Omental fat pad (tissue), 4 donors: Measurements from ENCODE around the gene PPP2R2C. TPM values are rescaled to one million over a fixed set of nuclear protein-coding genes. Genes with fewer than 3 reads are reported as not detected.

Source experiments
- ATAC-seq: fragments of 150-250 bp; one replicate; pipeline ENCODE4 v1.9.1; 2016; ENCODE audit warnings: mild to moderate bottlenecking, moderate library complexity; ENCODE audit not compliant: low FRiP score
- DNase-seq: peaks from one replicate; pipeline ENCODE4 v3.0.0-alpha.2; 2019; ENCODE audit warnings: low spot score
- CTCF ChIP-seq, 3 donors: fragments of 450-650 bp; IDR thresholded peaks; one replicate each; pipeline ENCODE4 v1.5.1; 2016 to 2017; ENCODE audit warnings: antibody characterized with exemption in 3 of 3, mild to moderate bottlenecking in 3 of 3, moderate library complexity in 2 of 3
- total RNA-seq, 4 donors: library from RNA; depleted of rRNA; stranded (reverse); fragments of >200 nt; gene quantifications; one replicate each; pipeline ENCODE4 v1.1.0, GENCODE V29; 2016

The PPP2R2C gene
- total RNA-seq, 4 donors from 2014 or later = 0.38 to 1.7 (median 0.68) TPM

GRCh38 chr4:6361076-6361784, 111.2 kb downstream of the PPP2R2C start:
- DNase-seq = no peak
- no peak for ATAC-seq
- no peak for TF ChIP-seq CTCF (IDR thresholded peaks at IDR 0.05)

- ATAC-seq (no peak), DNase-seq (no peak)
- no peak for TF ChIP-seq CTCF (IDR thresholded peaks at IDR 0.05)
These were observed 112.0 kb downstream of the PPP2R2C start for GRCh38 chr4:6360385-6360784.

- no peak for DNase-seq
- TF ChIP-seq CTCF (IDR thresholded peaks at IDR 0.05) = no peak
- ATAC-seq = no peak
These were observed 112.7 kb downstream of the PPP2R2C start for GRCh38 chr4:6359536-6360308.

- DNase-seq (no peak), ATAC-seq (no peak)
- no peak for TF ChIP-seq CTCF (IDR thresholded peaks at IDR 0.05)
These were observed 114.9 kb downstream of the PPP2R2C start for GRCh38 chr4:6357476-6357875.

- no peak for TF ChIP-seq CTCF (IDR thresholded peaks at IDR 0.05)
- no peak for DNase-seq
These were observed 116.3 kb downstream of the PPP2R2C start for GRCh38 chr4:6356076-6356560.

GRCh38 chr4:6355052-6355451, 117.4 kb downstream of the PPP2R2C start:
- TF ChIP-seq CTCF (IDR thresholded peaks at IDR 0.05) = no peak
- ATAC-seq (no peak), DNase-seq (no peak)

More at GRCh38 chr4:6356076-6356560, 116.3 kb downstream of the PPP2R2C start:
- no peak for ATAC-seq
